ENCODE measurements around the gene CBX6.
A peak's percentile ranks its signal among the peaks of the same experiment; 100 is the strongest.

CBX6 gene

DNA sequence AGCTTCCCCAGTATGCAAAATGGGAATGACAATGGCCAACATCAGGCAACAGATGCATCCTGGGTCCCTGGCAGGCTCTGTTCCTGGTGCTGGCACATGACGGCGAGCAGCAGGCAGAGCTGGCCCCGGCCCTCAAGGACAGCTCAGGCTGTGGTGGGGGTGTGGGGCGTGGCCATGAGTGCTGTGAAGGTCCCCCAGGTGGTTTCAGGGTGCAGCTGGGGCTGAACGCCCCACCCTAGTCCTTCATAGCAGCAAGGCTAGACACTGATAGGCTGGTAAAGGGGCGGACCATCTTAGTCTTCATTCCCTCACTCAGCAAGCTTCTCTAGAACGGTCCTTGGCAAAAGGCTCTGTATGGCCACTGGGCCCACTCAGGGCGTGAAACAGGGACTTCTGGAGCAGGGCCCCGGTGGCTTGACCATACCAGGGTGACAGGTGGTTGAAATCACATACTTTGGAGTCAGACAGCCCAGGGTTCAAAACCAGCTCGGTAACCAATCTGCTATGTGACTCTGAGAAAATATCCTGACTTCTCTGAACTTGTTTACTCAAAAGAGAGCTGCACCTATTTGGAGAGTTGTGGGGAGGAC is 43.3 kb downstream of the CBX6 start:
- Histone ChIP-seq H3K23ac (ENCODE audit: low read depth, low read length, poor library complexity) (no peak overlapping the region), H2AFZ (ENCODE audit: low read length) (no peak overlapping the region), H4K8ac (ENCODE audit: low read depth, low read length) (no peak overlapping the region), H2AK5ac (ENCODE audit: low read depth, low read length) (peak overlapping the region; percentile 46), H3K4me2 (ENCODE audit: insufficient read depth, low read length, poor library complexity, severe bottlenecking) (no peak overlapping the region), H2BK5ac (ENCODE audit: low read length) (no peak overlapping the region), H3K4me3 (ENCODE audit: low read length in 2 of 2) (no peak overlapping the region), H3K79me1 (ENCODE audit: low read depth, low read length) (peaks cover 3% of the 10 kb centered on the region), H3K4ac (ENCODE audit: low read length) (no peak overlapping the region), H4K91ac (ENCODE audit: low read depth, low read length, poor library complexity) (no peak overlapping the region), H3K27ac (replicated peaks; ENCODE audit: low read length) (no peak overlapping the region), H3K4me1 (ENCODE audit: control insufficient read depth in 2 of 2, insufficient read depth in 1 of 2, low read depth in 1 of 2, low read length in 2 of 2) (peaks cover 0 to 3% of the 10 kb centered on the region in 2 donors), H2BK120ac (ENCODE audit: low read depth, low read length) (no peak overlapping the region), H3K9ac (ENCODE audit: low read depth, low read length, poor library complexity) (no peak overlapping the region), H3K18ac (ENCODE audit: low read length) (peak overlapping the region; percentile 38), H3K14ac (ENCODE audit: low read length) (no peak overlapping the region), H3K27me3 (ENCODE audit: control insufficient read depth in 3 of 3, insufficient read depth in 3 of 3, low read depth in 1 of 3, low read length in 3 of 3) (peaks cover 0 to 35% (median 0%) of the 10 kb centered on the region in 3 experiments), H2BK15ac (ENCODE audit: low read length) (no peak overlapping the region), H3K9me3 (replicated peaks in 1 of 2; ENCODE audit: control insufficient read depth in 2 of 2, insufficient read depth in 1 of 2, low read depth in 1 of 2, low read length in 2 of 2) (no peaks in the 10 kb centered on the region), H2BK12ac (ENCODE audit: low read length) (no peak overlapping the region), H3K36me3 (replicated peaks in 1 of 2; ENCODE audit: control insufficient read depth in 2 of 2, insufficient read depth in 2 of 2, low read length in 2 of 2) (no peaks in the 10 kb centered on the region)
- no peak for DNase-seq (ENCODE audit: low spot score)
- WGBS, 2 donors (ENCODE audit: extremely low coverage in 2 of 2, insufficient read length in 2 of 2, insufficient replicate concordance in 1 of 2): no CpG with 5 or more reads among the region's 10 CpGs

DNA sequence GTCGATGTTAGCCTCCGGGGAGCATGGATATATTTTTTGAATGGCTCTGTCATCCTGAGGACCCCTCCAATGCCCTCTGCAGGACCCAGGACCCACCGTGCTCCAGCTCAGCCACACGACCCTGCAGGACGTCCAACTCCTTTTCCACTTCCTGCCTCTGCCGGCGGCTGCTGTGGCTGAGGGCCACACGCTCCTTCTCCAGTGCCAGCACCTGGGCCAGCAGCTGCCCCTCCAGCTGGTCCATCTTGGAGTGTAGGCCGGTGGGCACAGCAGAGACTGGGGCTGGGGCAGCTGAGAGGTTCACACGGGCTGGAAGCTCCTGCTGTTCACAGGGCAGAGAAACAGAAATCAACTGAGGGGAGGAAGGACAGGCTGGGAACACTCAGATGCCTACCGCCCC is 43.8 kb downstream of the CBX6 start:
- no peak overlapping the region for H3K23ac ChIP-seq (ENCODE audit: low read depth, low read length, poor library complexity)

DNA sequence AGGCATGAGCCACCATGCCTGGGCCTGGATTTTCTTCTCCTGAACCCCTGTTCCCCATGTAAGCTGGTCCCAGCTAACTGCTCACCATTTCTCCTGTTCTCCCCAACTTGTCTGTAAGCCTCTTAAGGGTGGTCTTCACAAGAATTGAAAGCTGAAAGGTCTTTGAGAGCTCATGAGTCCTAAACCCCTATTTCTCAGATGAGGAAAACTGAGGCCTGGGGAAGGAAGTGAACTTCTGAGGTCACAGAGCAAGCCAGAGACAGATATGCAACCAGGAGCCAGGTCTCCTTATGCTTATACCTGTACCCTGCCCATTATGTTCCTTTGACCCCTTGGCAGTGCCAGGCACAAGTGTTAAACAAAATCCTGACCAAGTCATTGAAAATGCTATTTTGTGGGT is 44.5 kb downstream of the CBX6 start:
- Histone ChIP-seq H4K91ac (ENCODE audit: low read depth, low read length, poor library complexity) (no peak overlapping the region), H2BK5ac (ENCODE audit: low read length) (no peak overlapping the region), H2AK5ac (ENCODE audit: low read depth, low read length) (no peak overlapping the region), H2BK15ac (ENCODE audit: low read length) (no peak overlapping the region), H3K23ac (ENCODE audit: low read depth, low read length, poor library complexity) (no peak overlapping the region), H2AFZ (ENCODE audit: low read length) (no peak overlapping the region), H3K36me3 (replicated peaks in 1 of 2; ENCODE audit: control insufficient read depth in 2 of 2, insufficient read depth in 2 of 2, low read length in 2 of 2) (no peaks in the 10 kb centered on the region), H2BK120ac (ENCODE audit: low read depth, low read length) (no peak overlapping the region), H3K4me3 (ENCODE audit: low read length in 2 of 2) (no peak overlapping the region), H2BK12ac (ENCODE audit: low read length) (no peak overlapping the region), H3K18ac (ENCODE audit: low read length) (no peak overlapping the region), H3K27me3 (ENCODE audit: control insufficient read depth in 3 of 3, insufficient read depth in 3 of 3, low read depth in 1 of 3, low read length in 3 of 3) (peaks cover 0 to 30% (median 0%) of the 10 kb centered on the region in 3 experiments), H3K79me1 (ENCODE audit: low read depth, low read length) (peaks cover 3% of the 10 kb centered on the region), H3K4me1 (ENCODE audit: control insufficient read depth in 2 of 2, insufficient read depth in 1 of 2, low read depth in 1 of 2, low read length in 2 of 2) (peaks cover 0 to 3% of the 10 kb centered on the region in 2 donors), H4K8ac (ENCODE audit: low read depth, low read length) (no peak overlapping the region), H3K14ac (ENCODE audit: low read length) (no peak overlapping the region), H3K27ac (replicated peaks; ENCODE audit: low read length) (no peak overlapping the region), H3K9ac (ENCODE audit: low read depth, low read length, poor library complexity) (no peak overlapping the region), H3K4ac (ENCODE audit: low read length) (no peak overlapping the region), H3K9me3 (replicated peaks in 1 of 2; ENCODE audit: control insufficient read depth in 2 of 2, insufficient read depth in 1 of 2, low read depth in 1 of 2, low read length in 2 of 2) (no peaks in the 10 kb centered on the region), H3K4me2 (ENCODE audit: insufficient read depth, low read length, poor library complexity, severe bottlenecking) (no peak overlapping the region)
- no peak for DNase-seq (ENCODE audit: low spot score)

More for the DNA sequence above, 43.8 kb downstream of the CBX6 start:
- H3K9ac ChIP-seq (ENCODE audit: low read depth, low read length, poor library complexity): peak overlapping the region; percentile 12
- no peak overlapping the region for H2BK12ac ChIP-seq (ENCODE audit: low read length)
- DNase-seq (ENCODE audit: low spot score): no peak
- no peak overlapping the region for H3K4me3 ChIP-seq (ENCODE audit: low read length in 2 of 2)
- no peak overlapping the region for H4K91ac ChIP-seq (ENCODE audit: low read depth, low read length, poor library complexity)
- H3K18ac ChIP-seq (ENCODE audit: low read length): peak overlapping the region; percentile 17
- peak overlapping the region; percentile 75 for H2AK5ac ChIP-seq (ENCODE audit: low read depth, low read length)
- H2BK15ac ChIP-seq (ENCODE audit: low read length): no peak overlapping the region
- peaks cover 3% of the 10 kb centered on the region for H3K79me1 ChIP-seq (ENCODE audit: low read depth, low read length)
- H3K9me3 ChIP-seq (replicated peaks in 1 of 2; ENCODE audit: control insufficient read depth in 2 of 2, insufficient read depth in 1 of 2, low read depth in 1 of 2, low read length in 2 of 2): no peaks in the 10 kb centered on the region
- H3K27ac ChIP-seq (replicated peaks; ENCODE audit: low read length): no peak overlapping the region
- H2BK5ac ChIP-seq (ENCODE audit: low read length): no peak overlapping the region
- H3K14ac ChIP-seq (ENCODE audit: low read length): peak overlapping the region; percentile 56
- no peaks in the 10 kb centered on the region for H3K36me3 ChIP-seq (replicated peaks in 1 of 2; ENCODE audit: control insufficient read depth in 2 of 2, insufficient read depth in 2 of 2, low read length in 2 of 2)
- H3K4ac ChIP-seq (ENCODE audit: low read length): no peak overlapping the region
- no peak overlapping the region for H4K8ac ChIP-seq (ENCODE audit: low read depth, low read length)
- H2AFZ ChIP-seq (ENCODE audit: low read length): no peak overlapping the region
- peaks cover 0 to 3% of the 10 kb centered on the region in 2 donors for H3K4me1 ChIP-seq (ENCODE audit: control insufficient read depth in 2 of 2, insufficient read depth in 1 of 2, low read depth in 1 of 2, low read length in 2 of 2)
- no CpG with 5 or more reads among the region's 11 CpGs for WGBS, 2 donors (ENCODE audit: extremely low coverage in 2 of 2, insufficient read length in 2 of 2, insufficient replicate concordance in 1 of 2)
- H3K27me3 ChIP-seq (ENCODE audit: control insufficient read depth in 3 of 3, insufficient read depth in 3 of 3, low read depth in 1 of 3, low read length in 3 of 3): peaks cover 0 to 35% (median 0%) of the 10 kb centered on the region in 3 experiments
- H2BK120ac ChIP-seq (ENCODE audit: low read depth, low read length): no peak overlapping the region
- H3K4me2 ChIP-seq (ENCODE audit: insufficient read depth, low read length, poor library complexity, severe bottlenecking): no peak overlapping the region

DNA sequence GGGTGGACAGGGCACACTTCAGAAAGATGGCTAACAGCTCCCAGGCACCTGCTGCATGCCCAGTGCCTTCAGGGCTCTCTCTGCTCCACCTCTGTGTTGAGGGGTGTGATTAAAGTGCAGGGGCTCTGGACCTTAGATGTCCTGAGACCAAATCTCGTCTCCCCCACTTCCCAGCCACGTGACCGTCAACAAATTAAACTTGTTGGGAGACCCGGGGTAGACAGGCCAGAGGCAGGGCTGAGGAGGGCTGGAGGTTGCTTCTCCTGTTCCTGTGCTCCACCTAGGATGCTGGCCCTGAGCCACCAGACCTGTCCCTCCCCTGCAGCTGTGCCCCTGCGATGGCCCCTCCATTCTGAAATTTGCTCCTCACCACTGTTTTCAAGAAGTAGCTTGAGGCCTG is 45.2 kb downstream of the CBX6 start:
- H3K79me1 ChIP-seq (ENCODE audit: low read depth, low read length): peaks cover 3% of the 10 kb centered on the region
- no peak overlapping the region for H3K4me3 ChIP-seq (ENCODE audit: low read length in 2 of 2)
- WGBS, 2 donors (ENCODE audit: extremely low coverage in 2 of 2, insufficient read length in 2 of 2, insufficient replicate concordance in 1 of 2): no CpG with 5 or more reads among the region's 5 CpGs
- no peak overlapping the region for H3K18ac ChIP-seq (ENCODE audit: low read length)
- no peak overlapping the region for H4K8ac ChIP-seq (ENCODE audit: low read depth, low read length)
- H3K4me1 ChIP-seq (ENCODE audit: control insufficient read depth in 2 of 2, insufficient read depth in 1 of 2, low read depth in 1 of 2, low read length in 2 of 2): no peaks in the 10 kb centered on the region
- no peak overlapping the region for H3K4me2 ChIP-seq (ENCODE audit: insufficient read depth, low read length, poor library complexity, severe bottlenecking)
- no peak for DNase-seq (ENCODE audit: low spot score)
- H2BK12ac ChIP-seq (ENCODE audit: low read length): no peak overlapping the region
- no peak overlapping the region for H3K27ac ChIP-seq (replicated peaks; ENCODE audit: low read length)
- H2BK5ac ChIP-seq (ENCODE audit: low read length): no peak overlapping the region
- no peak overlapping the region for H3K9ac ChIP-seq (ENCODE audit: low read depth, low read length, poor library complexity)
- H2BK120ac ChIP-seq (ENCODE audit: low read depth, low read length): no peak overlapping the region
- no peak overlapping the region for H3K23ac ChIP-seq (ENCODE audit: low read depth, low read length, poor library complexity)
- no peak overlapping the region for H4K91ac ChIP-seq (ENCODE audit: low read depth, low read length, poor library complexity)
- no peak overlapping the region for H2AFZ ChIP-seq (ENCODE audit: low read length)
- H3K14ac ChIP-seq (ENCODE audit: low read length): no peak overlapping the region
- no peaks in the 10 kb centered on the region for H3K36me3 ChIP-seq (replicated peaks in 1 of 2; ENCODE audit: control insufficient read depth in 2 of 2, insufficient read depth in 2 of 2, low read length in 2 of 2)
- H2BK15ac ChIP-seq (ENCODE audit: low read length): no peak overlapping the region
- peaks cover 0 to 24% (median 0%) of the 10 kb centered on the region in 3 experiments for H3K27me3 ChIP-seq (ENCODE audit: control insufficient read depth in 3 of 3, insufficient read depth in 3 of 3, low read depth in 1 of 3, low read length in 3 of 3)
- no peaks in the 10 kb centered on the region for H3K9me3 ChIP-seq (replicated peaks in 1 of 2; ENCODE audit: control insufficient read depth in 2 of 2, insufficient read depth in 1 of 2, low read depth in 1 of 2, low read length in 2 of 2)
- H2AK5ac ChIP-seq (ENCODE audit: low read depth, low read length): no peak overlapping the region
- no peak overlapping the region for H3K4ac ChIP-seq (ENCODE audit: low read length)
